HG02642 (cell line): Measurements from ENCODE around the gene MESP2.

ENCODE experiments used
- ATAC-seq: cut with Tn5 transposase; IDR thresholded peaks from one replicate; pipeline ENCODE4 v1.9.1; 2021; ENCODE audit warnings: mild to moderate bottlenecking; ENCODE audit not compliant: unreplicated experiment, poor library complexity

Gene MESP2

DNA sequence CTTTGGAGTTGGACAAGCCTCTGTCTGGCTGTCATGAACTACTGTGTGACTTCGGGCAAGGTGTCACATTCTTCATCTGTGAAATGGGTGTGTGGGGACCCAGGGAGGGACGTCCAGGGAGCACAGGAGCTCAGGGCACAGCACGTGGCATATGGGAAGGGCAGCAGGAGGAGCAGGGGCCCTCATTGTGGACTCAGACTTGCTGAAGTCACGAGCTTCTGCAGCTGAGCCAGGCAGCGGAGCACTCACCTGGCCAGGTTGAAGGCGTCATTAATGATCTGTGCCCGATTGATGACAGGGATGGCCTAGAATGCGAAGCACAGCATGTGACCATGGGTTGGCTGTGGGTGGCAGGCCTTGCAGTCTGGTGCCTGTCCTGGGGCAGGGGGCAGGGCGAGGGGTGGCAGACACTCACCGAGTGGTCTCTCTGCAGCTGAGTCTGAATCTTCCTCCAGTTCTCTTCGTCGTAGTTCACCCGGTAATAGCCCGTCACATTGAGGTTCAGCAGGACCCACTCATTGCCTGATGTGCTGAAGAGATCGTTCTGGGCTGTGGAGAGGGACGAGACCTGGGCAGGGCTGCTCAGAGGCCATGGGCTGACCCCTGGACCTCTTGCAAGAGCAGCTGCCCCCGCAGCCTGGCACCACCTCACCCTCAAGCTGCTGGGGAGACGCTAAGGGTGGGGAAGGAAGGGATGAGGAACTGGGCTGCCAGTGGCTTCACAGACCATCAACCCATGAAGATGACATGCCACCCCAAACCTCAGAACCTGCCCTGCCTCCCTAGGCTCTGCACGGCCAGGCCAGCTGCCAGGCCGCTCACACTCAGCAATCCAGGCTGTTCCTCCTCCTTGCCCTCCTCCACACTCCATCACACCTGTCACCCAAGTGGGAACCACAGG, 23.1 kb downstream of the MESP2 start:
- no peak for ATAC-seq

DNA sequence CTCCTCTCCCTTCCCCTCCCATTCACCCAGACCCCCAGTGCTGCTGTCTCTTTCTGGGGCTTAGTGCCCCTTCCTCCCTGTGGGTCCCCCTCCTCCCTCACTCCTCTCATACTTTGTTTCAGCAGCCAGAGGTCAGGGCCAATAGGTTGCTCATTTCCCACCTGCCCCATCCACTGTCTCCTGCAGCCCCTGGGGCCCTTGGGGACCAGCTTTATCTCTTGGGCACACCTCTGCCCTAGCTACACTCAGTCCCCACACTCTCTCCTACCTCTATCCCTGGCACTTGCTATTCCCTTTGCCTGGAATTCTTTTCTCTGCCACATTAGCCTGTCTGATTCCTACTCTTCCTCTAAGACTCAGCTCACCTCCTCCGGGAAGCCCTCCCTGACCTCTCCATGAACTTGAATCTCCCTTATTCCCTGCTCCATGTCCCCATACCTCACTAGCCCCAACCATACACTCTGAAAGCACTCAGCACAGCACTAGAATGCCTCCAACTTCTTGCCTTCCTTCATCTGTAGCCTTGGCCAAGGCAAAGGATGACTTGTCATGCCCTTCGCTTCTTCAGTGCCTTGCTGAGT, 23.9 kb downstream of the MESP2 start:
- ATAC-seq = no peak

DNA sequence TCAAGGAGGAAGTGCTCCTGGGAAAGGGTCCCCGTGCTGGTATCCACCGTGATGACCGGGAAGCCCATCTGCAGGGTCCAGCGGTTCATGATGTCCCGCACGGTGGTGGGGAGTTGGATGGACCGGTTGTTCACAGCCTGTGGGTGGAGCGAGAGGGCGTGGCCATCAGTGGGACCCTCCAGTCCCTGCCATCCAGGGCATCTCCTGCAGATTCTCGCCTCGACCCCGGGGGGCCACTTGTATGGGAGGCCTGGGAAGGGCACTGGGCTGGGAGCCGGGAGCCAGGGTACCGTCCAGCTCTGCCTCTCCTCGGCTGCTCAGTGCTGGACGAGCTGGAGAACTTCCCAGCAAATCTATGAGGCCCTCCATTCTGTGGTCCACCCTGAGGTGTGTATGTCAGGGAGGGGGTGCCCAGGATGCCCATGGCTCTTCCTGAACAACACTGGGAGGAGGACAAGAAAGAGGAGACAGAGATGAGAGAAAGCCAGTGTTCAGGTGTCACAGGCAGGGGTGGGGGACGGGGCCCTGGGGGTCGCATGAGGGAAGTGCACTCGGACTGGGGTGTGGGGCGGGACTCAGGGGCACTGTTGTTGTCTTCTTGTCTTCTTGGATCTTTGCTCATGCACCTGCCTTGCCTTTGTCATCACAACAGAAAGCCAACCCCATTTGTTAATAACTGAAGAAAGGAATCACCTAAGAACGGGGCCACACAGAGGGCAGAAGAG, 25.5 kb downstream of the MESP2 start:
- no peak for ATAC-seq

DNA sequence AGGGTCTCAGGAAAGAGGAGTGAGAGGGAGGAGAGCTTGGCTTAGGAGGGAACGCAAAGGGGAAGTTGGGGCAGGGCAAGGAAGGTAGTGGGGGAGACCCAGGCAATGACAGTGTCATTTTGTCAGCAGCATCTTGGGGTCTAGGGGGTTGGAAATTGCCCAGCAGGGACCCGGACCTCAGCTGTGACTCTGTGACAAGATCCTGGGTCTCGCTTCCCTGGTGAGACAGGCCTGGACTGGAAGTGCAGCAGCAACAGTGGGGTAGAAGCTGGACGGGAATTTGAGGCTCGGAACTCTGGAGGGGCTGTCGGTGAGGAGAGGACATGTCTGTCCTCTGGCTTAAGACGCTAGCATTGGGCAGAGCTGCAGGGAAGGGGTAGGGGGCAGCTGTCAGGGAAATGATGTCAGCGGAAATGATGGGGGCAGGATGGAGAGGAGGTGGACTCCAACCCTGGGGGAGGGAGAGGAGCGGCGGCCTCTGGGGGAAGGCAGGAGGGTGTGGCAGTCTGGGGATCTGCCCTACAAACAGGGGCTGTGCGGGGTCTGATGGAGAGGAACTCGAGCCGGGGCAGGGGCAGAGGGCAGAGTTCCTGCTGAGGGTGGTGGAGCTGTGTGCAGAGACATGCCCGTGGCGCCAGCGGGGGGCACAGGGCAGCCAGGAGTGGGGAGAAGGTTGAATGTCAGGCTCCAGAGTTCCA, 26.2 kb downstream of the MESP2 start:
- no peak for ATAC-seq

DNA sequence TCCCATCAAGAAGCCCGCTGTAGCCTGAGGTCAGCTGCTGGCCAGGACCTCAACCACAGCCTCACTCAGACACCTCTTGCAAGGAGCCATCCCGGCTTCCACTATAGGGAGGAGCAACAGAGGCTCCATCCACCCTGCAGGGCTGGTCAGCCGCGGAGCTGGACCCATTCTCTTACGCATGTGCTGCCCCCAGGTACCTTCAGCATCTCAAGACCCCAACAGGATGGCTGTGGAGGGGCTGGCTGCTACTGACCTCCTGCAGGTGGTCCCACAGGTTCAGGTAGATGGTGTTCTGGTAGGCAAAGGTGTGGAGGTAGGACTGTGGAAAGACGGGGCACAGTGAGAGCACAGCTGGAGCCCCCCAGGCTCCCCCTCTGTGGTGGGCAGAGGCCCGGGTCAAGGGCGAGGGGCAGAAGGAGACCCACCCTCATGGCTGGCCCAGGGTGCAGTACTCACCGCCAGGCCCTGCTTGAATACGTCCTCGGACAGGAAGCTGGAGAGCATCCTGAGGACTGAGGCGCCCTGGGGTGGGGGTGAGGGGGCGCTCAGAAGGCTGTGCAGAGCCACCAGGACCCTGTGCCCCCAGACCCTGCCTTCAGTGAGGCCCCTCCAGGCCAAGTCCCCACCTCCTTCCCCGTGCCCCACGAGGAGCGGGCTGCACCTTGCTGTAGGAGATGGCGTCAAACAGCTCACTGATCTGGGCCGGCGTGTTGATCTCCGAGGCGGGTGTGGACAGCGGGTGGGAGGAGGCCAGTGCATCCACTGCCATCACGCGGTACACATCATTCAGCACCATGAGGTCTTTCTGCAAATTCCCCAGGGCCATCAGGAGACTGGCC, 27.1 kb downstream of the MESP2 start:
- no peak for ATAC-seq

DNA sequence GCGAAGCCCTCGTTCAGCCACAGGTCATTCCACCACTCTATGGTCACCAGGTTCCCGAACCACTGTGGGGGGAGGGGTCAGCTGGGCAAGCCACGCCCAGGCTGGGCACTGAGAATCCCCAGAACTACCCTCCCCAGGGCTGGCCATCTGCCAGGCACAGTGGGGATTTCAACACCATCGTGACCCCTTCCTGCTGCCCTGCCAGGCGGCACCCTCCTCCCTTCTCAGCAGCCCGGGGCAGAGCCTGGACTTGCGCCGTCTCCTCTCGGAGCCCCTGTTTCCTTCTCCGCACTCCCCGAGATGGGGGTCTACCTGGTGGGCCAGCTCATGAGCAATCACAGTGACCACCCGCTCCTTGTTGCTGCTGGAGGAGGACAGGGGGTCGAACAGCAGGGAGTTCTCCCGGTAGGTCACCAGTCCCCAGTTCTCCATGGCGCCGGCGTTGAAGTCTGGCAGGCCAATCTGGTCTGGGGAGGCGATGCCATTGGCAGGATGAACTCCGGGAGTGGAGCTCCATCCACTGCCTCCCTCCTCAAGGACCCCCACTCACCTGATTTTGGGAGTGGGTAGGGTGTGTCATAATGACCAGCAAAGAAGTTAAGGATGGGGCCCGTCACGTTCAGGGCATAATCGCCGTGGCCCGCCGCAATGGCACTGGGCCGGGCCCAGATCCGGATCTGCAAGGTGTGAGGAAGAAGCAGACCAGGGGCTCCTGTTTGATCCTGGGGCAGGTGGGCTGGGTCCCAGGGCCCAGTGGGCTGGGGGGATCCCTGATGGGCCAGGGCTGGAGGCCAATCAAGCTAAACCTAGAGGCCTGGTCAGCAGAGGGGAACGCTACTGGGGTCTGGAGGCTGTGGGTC, 28.0 kb downstream of the MESP2 start:
- ATAC-seq = no peak

DNA sequence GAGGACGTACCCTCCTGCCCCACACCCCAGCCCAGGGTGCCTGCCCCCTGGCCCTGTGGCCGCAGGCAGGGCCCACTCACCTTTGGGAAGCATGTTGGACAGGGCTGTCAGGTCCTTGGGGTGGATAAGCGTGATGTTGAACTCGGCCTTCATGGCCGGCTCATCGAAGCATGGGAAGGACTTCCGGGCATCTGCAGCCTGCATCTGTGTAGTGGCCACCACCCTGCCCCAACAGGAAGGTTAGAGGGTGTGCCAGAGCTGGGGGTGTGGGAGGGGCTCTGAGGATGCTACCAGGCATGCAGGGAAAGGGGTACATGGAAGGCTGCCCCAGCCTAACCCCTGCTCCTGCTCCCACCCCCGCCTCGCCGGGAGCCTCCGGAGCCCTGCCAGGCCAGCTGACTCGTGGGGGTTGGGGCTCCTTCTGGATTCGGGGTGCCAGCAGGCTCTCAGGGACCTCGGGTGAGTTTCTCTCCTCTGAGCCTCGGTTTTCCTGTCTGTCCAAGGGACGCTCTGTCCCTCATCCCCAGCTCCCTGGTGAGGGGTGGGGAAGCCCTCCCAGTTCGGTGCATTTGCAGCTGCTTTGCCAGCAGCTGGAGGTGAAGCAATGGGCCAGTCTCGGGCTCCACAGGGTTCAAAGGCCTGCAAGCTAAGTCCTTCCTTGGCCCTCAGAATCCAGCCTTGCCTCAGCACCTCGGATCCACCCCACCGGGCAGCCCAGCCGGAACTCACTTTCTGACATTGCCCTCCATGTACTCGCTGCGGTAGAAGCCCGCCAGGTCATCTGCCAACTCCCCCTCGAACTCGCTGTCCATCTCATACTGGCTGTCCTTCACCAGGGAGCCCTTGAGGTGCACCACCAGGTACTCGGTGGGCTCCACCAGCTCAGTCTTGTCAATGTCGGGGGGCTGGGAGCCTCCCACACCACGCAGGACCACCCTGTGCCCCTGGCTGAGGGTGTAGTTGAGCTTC, 29.4 kb downstream of the MESP2 start:
- ATAC-seq = no peak

DNA sequence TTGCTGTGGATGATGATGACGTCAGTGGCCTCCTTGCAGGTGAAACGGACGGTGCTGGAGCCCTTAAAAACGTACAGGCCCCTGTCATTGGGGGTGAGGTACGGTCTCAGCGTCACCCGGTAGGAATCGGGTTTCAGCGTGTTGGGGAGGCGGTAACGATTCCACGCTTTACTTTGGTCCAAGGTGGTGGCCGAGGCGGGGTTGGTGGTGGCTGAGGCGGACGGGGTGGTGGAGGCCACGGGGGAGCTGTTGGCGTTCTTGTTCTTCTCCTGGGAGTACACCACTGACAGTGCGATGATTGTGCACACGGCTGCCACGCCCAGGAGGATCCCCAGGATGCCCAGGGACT, 30.1 kb downstream of the MESP2 start:
- no peak for ATAC-seq

DNA sequence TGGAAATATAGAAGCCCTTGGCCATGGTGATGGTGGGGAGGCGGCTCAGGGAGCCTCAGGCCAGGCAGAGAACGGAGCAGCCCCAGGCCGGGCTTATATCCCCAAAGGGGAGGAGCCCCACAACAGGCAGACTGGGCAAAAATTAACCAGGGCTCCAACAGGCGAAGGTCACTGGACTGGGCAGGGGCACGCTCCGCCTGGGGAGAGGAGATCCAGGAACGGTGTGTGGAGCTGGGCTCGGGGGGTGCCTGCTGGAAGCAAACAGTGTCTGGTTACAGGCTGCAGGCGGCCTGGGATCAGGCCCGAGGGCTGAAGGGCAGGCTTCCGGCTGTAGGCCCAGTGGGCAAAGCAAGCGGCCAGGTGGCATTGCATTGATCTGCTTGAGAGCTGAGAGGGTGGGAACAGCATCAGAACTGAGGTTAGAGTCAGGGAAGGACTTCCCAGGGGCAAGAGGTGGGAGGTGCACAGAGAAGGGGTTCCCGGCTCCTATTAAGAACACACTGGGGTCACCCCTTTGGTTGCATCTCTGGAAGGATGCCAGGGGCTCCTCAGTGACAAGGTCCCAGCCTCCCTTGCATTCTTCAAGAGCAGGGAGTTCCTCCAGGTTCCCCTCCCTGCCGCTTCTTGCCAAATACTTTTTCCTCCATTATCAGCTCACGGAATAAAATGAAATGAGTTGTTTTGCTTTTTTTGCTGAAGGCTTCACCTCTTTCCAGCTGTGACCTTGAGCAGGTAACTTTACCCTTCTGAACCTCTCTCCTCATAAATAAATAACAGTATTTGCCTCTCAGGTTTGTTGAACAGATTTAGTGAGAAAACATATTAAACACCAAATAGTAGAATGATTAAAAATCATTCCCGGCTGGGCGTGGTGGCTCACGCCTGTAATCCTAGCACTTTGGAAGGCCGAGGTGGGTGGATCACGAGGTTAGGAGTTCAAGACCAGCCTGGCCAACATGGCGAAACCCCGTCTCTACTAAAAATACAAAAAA, 30.7 kb downstream of the MESP2 start:
- ATAC-seq = no peak

DNA sequence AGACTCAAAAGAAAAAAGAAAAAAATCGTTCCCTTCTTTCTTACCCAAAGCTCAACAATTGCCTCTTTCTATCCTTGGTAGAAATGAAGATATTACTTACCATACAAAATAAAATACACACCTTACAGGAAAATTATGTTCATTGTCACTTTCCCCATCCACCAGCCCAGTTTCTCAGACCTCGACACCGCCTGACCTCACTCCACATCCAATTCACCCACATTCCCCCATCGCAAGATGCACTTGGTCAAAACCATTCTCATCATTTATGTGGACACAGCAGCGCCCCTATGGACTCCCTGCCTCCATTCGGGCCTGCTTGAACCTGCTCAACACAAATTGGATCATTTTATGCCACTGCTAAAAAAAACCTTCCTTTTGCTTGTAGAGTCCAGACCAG, 31.6 kb downstream of the MESP2 start:
- ATAC-seq = no peak

DNA sequence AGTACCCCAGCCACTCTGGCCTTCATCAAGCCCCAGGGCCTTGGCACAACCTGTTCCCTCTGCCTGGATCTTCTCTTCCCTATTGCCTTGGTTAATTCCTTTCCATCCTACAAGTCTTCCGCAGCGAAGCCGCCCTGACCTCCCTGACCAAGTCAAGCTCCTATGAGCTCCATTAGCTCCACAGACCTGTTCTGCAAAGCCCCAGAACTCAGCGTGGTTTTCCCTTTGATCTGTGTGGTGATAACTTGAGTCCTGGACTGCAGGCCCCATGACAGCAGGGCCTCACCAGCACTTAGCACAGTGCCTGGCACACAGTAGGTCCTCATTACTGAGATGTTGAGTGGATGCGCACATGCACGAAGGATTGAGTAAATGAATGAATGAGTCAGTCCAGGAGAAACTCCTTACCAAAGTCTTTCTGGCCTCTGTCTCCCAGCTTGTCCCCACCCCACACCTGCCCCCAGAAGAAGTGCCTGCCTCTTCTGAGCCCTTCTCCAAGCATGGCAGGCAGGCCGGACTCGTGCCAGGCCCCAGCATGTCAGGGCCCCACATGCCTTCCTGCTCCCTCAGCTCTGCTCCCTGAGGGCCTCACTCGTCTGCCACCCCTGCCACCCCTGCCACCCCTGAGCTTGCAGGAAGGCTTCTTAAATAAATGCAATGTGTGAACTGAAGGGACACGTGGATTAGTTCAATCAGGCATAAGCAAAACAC, 32.2 kb downstream of the MESP2 start:
- no peak for ATAC-seq

DNA sequence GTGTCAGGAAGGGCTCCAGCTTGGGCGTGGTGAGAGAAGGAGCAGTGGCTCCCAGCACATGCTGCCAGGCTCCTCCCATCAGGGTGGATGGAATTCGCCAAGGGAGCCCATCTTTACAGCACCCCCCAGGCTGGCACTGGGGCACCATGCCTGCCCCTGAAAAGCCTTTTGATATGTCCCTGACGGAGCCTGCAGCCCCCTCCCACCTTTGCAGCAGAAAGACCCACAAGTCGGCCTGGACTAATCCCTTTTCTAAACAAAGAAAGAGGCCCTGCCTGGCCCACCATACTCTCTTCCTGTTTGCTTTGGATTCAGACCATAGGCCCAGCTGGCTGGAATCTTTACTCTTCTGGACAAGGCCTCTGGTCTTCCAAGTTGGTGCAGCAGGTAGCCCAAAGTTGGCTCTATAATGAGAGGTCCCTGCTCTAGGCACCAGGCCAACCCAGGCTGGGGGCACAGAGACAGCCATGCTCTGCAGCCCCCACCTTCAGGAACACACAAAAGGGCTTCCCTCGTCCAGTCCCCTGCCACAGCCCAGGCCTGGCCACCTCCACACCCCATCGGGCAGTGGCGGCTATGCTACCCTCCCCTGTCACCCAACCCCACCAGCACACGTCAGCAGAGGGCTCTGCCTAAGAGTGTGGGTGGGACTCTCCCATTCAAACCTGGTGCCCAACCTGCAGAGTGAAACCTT, 33.1 kb downstream of the MESP2 start:
- no peak for ATAC-seq

DNA sequence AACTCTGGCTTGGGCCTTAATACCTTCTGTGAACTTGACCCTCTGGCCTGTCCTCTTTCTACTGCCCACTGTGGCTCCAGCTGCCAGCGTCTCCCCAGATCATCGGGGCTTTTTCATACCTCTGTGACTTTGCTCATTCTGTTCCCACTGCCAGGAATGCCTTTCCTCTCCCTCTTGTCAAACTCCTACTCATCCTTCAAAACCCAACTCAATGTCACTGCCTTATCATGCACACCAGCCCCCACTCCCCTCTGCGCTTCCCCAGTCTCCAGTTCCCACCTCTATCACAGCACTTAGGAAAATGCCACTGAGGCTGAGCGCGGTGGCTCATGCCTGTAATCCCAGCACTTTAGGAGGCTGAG, 33.6 kb downstream of the MESP2 start:
- ATAC-seq = no peak

DNA sequence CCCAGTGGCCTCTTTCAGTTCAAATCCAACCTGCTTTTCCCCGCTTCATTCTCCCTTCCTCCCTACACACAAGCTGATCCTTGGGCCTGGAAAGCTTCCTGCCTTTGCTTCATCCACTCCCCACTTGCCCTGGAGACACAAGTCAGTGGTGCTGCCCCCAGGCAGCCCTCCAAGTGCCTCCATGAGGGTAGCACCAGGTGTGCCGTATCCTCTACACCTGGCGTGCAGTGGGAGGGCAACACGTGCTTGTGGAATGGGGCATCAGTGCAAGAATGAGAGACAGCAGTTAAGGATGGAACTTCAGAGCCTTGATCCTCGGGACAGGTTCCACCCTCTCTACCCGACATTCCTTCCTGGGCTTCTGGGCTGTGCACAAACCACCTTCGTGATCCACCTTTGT, 34.7 kb downstream of the MESP2 start:
- ATAC-seq = no peak

DNA sequence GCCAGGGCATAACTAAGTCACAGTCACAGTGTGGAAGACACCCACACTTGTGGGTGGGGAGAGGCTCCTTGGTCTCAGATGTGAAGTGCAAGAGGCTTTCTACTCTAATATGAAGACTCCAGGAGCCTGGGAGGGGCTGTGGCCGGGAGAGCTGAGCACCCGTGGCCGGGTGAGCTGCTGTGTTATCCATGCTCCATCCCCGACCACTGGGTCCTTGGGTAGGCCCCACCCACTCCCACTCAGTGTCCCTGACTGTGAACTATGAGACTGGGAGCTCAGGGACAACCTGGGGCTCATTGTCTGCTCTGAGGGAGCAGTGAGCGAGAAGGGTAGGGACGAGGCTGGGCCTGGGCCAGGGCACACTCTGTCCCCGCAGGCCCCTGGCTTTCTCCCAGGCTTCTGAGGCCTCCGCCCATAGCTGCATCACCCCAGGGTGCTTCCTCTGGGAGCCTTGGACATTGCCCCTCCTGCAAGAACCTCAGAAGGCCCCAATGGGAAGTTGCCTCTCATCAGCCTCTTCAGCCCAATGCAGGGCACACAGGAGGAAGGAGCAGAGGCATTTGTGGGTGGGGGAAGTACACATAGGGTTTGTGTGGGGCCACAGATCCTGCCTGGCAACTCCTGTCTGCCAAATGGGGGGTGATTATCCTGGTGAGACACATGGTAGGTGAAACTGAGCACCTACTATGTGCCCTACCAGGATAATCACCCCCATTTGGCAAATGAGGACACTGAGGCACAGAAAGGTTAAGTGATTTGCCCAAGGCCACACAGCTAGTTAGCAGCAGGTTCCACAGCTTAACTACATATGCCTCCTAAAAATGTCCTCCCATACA, 36.1 kb downstream of the MESP2 start:
- ATAC-seq = no peak
